HG03103 (cell line): Measurements from ENCODE around the gene DIPK1C.

Experiments used
- ATAC-seq: cut with Tn5 transposase; IDR thresholded peaks from one replicate; pipeline ENCODE4 v1.9.1; 2021; ENCODE audit warnings: low read depth; ENCODE audit not compliant: unreplicated experiment

The DIPK1C gene

GRCh38 chr18:74395006-74395405, 62.1 kb downstream of the DIPK1C start:
- no peak for ATAC-seq

- no peak for ATAC-seq
These were observed 64.8 kb downstream of the DIPK1C start for GRCh38 chr18:74392323-74392722.

GRCh38 chr18:74390900-74391299, 66.2 kb downstream of the DIPK1C start:
- no peak for ATAC-seq

- no peak for ATAC-seq
These were observed 67.1 kb downstream of the DIPK1C start for GRCh38 chr18:74389991-74390390.

- no peak for ATAC-seq
These were observed 67.8 kb downstream of the DIPK1C start for GRCh38 chr18:74389171-74389927.

- ATAC-seq = no peak
These were observed 68.9 kb downstream of the DIPK1C start for GRCh38 chr18:74388227-74388626.

GRCh38 chr18:74387383-74387782, 69.7 kb downstream of the DIPK1C start:
- no peak for ATAC-seq
